ENCODE data around the gene PTGS1.

GRCh38 chr9:122346478-122347347 is 24.1 kb upstream of the PTGS1 start:
- no peak for TF ChIP-seq CTCF (IDR thresholded peaks at IDR 0.05)
- no peak for TF ChIP-seq POLR2AphosphoS5 (IDR thresholded peaks at IDR 0.05)
- TF ChIP-seq EP300 (IDR thresholded peaks at IDR 0.05; ENCODE audit: low read depth), result no peak
